ENCODE results near the gene EIF4G3. TPM values are rescaled to one million over a fixed set of nuclear protein-coding genes. Genes with fewer than 3 reads are reported as not detected.

Gene EIF4G3
- total RNA-seq, 1 experiment from 2014 or later, result 39.9 TPM

DNA sequence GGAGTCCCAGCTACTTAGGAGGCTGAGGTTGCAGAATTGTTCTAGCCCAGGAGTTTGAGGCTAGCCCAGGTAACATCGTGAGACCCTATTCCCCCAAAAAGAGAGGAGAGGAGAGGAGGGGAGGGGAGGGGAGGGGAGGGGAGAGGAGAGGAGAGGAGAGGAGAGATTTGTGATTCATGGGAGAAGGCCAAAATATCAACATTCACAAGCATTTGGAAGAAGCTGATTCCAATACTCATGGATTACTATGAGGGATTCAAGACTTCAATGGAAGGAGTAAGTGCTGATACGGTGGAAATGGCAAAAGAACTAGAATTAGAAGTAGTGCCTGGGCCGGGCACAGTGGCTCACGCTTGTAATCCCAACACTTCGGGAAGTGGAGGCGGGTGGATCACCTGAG, 187.8 kb downstream of the EIF4G3 start:
- intact Hi-C loops (cut with micrococcal nuclease; ENCODE audit: unreplicated experiment), result no loop called here
- BruUV-seq (replicated peaks), result no TSS peak
- TF ChIP-seq, protein P1, sequence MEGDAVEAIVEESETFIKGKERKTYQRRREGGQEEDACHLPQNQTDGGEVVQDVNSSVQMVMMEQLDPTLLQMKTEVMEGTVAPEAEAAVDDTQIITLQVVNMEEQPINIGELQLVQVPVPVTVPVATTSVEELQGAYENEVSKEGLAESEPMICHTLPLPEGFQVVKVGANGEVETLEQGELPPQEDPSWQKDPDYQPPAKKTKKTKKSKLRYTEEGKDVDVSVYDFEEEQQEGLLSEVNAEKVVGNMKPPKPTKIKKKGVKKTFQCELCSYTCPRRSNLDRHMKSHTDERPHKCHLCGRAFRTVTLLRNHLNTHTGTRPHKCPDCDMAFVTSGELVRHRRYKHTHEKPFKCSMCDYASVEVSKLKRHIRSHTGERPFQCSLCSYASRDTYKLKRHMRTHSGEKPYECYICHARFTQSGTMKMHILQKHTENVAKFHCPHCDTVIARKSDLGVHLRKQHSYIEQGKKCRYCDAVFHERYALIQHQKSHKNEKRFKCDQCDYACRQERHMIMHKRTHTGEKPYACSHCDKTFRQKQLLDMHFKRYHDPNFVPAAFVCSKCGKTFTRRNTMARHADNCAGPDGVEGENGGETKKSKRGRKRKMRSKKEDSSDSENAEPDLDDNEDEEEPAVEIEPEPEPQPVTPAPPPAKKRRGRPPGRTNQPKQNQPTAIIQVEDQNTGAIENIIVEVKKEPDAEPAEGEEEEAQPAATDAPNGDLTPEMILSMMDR (IDR thresholded peaks at IDR 0.05; ENCODE audit: unreplicated experiment), result no peak

DNA sequence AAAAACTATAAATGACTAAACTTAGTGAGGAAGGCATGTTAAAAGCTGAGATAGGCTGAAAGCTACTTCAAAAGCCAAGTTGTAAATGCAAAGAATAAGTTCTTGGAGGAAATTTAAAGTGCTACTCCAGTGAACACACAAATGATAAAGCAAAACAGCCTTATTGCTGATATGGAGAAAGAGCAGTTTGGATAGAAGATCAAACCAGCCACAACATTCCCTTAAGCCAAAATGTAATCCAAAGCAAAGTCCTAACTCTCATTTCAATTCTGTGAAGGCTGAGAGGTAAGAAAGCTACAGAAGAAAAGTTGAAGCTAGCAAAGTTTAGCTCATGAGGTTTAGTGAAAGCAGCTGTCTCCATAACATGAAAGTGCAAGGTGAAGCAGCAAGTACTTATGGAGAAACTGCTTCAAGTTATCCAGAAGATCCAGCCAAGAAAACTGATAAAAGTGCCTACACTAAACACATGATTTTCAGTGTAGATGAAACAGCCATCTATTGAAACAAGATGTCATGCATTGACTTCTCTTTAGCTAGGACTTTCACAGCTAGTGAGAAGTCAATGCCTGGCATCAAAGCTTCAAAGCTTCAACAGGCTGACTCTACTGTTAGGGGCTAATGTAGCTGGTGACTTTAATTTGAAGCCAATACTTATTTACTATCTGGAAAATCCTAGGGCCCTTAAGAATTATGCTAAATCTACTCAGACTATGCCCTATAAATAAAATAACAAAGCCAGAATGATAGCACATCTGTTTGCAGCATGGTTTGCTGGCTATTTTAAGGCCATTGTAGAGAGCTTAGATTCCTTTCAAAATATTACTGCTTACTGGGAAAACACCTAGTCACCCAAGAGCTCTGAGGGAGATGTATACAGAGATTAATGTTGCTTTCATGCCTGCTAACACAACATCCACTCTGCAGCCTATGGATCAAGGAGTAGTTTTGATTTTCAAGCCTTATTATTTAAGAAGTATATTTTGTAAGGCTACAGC, 188.6 kb downstream of the EIF4G3 start:
- H3K4me1 Mint-ChIP-seq (ENCODE audit: low read depth, unreplicated experiment), result no peaks in the 10 kb centered on the region
- H3K27me3 Mint-ChIP-seq (ENCODE audit: unreplicated experiment), result no peaks in the 10 kb centered on the region
- intact Hi-C loops (cut with micrococcal nuclease; ENCODE audit: unreplicated experiment), result no loop called here
- TF ChIP-seq, protein P1 (IDR thresholded peaks at IDR 0.05; ENCODE audit: unreplicated experiment), result no peak
- H3K4me3 Mint-ChIP-seq (ENCODE audit: low read depth, unreplicated experiment), result no peak overlapping the region
- no peaks in the 10 kb centered on the region for H3K9me3 Mint-ChIP-seq (ENCODE audit: low read depth, unreplicated experiment)
- H3K36me3 Mint-ChIP-seq (ENCODE audit: insufficient read depth, unreplicated experiment), result no peaks in the 10 kb centered on the region
- no TSS peak for BruUV-seq (replicated peaks)
- CTCF ChIA-PET, result interaction anchor here (0.6 to 0.9 kb wide), 2 partner anchors 9 to 125 kb away, joined by 3 to 9 read pairs; no protein-coding TSS in a partner anchor
- no peak overlapping the region for H3K27ac Mint-ChIP-seq (ENCODE audit: unreplicated experiment)
- DNase-seq, result no peak

More for the DNA sequence above, 187.8 kb downstream of the EIF4G3 start:
- H3K27me3 Mint-ChIP-seq (ENCODE audit: unreplicated experiment), result no peaks in the 10 kb centered on the region
- no peaks in the 10 kb centered on the region for H3K9me3 Mint-ChIP-seq (ENCODE audit: low read depth, unreplicated experiment)
- H3K36me3 Mint-ChIP-seq (ENCODE audit: insufficient read depth, unreplicated experiment), result no peaks in the 10 kb centered on the region
- no peak overlapping the region for H3K27ac Mint-ChIP-seq (ENCODE audit: unreplicated experiment)
- H3K4me1 Mint-ChIP-seq (ENCODE audit: low read depth, unreplicated experiment), result no peaks in the 10 kb centered on the region
- DNase-seq, result no peak
- no peak overlapping the region for H3K4me3 Mint-ChIP-seq (ENCODE audit: low read depth, unreplicated experiment)
- CTCF ChIA-PET, result no interaction called here

DNA sequence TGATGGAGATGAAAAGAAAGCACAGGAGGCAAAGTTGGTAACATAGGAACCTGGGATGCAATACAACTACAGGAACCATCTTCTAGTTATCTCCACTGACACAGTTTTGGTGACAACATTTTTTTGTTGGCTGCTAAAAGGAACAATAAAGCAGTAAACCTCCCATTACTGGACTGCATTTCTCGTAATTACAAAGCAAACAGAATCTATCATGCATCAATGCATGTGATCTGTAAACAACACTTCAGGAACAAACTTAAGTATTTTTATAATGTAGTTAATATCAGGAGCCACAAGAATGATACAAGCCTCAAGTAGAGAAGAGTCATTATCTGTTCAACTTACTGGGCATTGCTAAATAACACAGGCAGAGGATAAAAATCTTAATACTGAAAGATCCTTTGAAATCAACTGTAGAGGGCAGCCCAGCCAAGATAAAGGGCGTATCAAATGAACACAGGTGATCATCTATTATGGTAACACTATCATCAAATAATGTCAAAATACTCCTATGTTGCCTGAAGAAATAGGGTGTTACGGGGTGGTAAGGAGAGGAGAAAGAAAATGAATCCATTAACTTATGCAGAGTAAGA, 193.3 kb downstream of the EIF4G3 start:
- Mint-ChIP-seq H3K4me3 (ENCODE audit: low read depth, unreplicated experiment) (no peak overlapping the region), H3K27ac (ENCODE audit: unreplicated experiment) (no peak overlapping the region), H3K9me3 (ENCODE audit: low read depth, unreplicated experiment) (no peaks in the 10 kb centered on the region), H3K4me1 (ENCODE audit: low read depth, unreplicated experiment) (no peaks in the 10 kb centered on the region), H3K27me3 (ENCODE audit: unreplicated experiment) (no peaks in the 10 kb centered on the region), H3K36me3 (ENCODE audit: insufficient read depth, unreplicated experiment) (no peaks in the 10 kb centered on the region)
- no TSS peak for BruUV-seq (replicated peaks)
- DNase-seq, result no peak
- intact Hi-C loops (cut with micrococcal nuclease; ENCODE audit: unreplicated experiment), result loop anchor here (5.0 kb wide), 1 partner anchor 214 kb away; no protein-coding TSS in a partner anchor
- CTCF ChIA-PET, result no interaction called here
- TF ChIP-seq, protein P1 (IDR thresholded peaks at IDR 0.05; ENCODE audit: unreplicated experiment), result no peak

DNA sequence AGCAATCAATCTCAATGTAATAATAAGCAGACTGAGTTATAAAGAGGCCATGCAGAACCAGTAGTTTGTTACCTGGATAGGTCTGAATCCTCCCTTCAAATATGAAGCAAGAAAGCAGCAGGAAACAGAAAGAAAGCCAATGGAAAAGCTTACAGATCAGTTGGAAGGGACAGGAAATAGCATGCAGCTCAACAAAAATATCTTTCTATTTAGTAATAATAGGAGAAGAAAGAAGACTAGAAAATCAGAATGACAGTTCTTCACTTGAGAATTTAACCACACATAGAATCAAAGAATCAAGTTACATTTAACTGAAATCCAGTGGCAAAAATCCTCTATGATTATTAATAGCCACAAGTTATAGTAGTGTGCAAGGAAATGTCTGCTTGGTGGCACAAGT, 194.4 kb downstream of the EIF4G3 start:
- intact Hi-C loops (cut with micrococcal nuclease; ENCODE audit: unreplicated experiment), result loop anchor here (5.0 kb wide), 1 partner anchor 215 kb away; no protein-coding TSS in a partner anchor
- no peak overlapping the region for H3K27ac Mint-ChIP-seq (ENCODE audit: unreplicated experiment)

More for the DNA sequence above, 194.4 kb downstream of the EIF4G3 start:
- CTCF ChIA-PET, result interaction anchor here (1.0 kb wide), 1 partner anchor 213 kb away, joined by 5 read pairs; no protein-coding TSS in a partner anchor
- TF ChIP-seq, protein P1 (IDR thresholded peaks at IDR 0.05; ENCODE audit: unreplicated experiment), result no peak
- no TSS peak for BruUV-seq (replicated peaks)
- H3K27me3 Mint-ChIP-seq (ENCODE audit: unreplicated experiment), result no peaks in the 10 kb centered on the region
- no peak overlapping the region for H3K4me3 Mint-ChIP-seq (ENCODE audit: low read depth, unreplicated experiment)
- H3K36me3 Mint-ChIP-seq (ENCODE audit: insufficient read depth, unreplicated experiment), result no peaks in the 10 kb centered on the region
- H3K9me3 Mint-ChIP-seq (ENCODE audit: low read depth, unreplicated experiment), result no peaks in the 10 kb centered on the region
- no peak for DNase-seq
- H3K4me1 Mint-ChIP-seq (ENCODE audit: low read depth, unreplicated experiment), result no peaks in the 10 kb centered on the region
